Right renal pelvis (tissue), 4 donors: Measurements from ENCODE around the gene FAM76A. TPM values are rescaled to one million over a fixed set of nuclear protein-coding genes. Genes with fewer than 3 reads are reported as not detected.
"Not testable (repeated sequence)": the region's sequence is repeated elsewhere in the genome, so short reads cannot be mapped to it uniquely, and the experiment has no call there.

Experiments
- DNase-seq, 4 donors: peaks; one replicate each; pipeline ENCODE4 v3.0.0-alpha.2; 2013; ENCODE audit warnings: low read depth in 4 of 4, low spot score in 3 of 4, missing footprints in 1 of 4
- polyA plus RNA-seq, 4 donors: library from polyadenylated mRNA; unstranded; fragments of 120-200 nt; gene quantifications; one replicate each; pipeline ENCODE4 v1.2.1, GENCODE V29; 2013; ENCODE audit not compliant: insufficient read length in 4 of 4

The FAM76A gene
- 10 to 100 TPM; 11.4 to 14.7 (median 13.7) TPM for polyA plus RNA-seq

DNA sequence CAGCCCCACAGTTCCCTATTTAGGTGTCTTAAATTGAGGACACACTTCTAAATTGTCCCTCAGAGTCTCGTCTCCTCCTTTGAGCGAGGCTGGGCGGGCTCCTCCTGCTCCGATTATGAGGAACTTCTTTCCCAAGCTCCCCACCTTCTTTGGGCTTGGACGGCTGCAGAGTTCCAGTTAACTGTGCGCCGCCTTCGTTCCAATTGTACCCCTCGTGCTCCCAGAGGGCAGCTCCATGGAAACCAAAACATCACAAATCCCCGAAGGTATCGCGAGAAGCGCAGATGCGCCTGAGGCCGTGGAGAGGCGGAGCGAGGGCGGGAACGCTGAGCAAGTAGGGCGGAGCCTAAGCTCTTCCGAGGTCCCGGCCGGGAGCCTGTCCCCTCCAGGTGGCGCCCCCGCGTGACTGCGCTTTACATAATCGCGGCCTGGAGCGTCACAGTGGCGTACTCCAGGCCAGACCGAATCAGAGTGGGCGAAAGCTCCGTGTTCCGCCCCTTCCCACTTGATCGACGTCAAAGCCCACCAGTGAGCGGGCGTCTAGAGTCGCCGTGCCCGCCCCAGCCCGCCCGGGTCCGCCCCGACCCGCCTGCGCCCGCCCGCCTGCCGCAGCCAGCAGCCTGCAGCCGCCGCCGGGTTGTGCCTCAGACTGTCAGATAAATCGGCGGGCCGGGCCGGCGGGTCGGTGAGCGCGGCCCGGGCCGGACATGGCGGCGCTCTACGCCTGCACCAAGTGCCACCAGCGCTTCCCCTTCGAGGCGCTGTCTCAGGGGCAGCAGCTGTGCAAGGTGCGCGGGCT, at the start of gene FAM76A:
Gene FAM76A (plus strand): TSS at position 588 of the 799 bp plus-strand sequence. CDS start 120 bp downstream, at position 708.
- DNase-seq, result peak; percentile 99 to 100 (median 99)

DNA sequence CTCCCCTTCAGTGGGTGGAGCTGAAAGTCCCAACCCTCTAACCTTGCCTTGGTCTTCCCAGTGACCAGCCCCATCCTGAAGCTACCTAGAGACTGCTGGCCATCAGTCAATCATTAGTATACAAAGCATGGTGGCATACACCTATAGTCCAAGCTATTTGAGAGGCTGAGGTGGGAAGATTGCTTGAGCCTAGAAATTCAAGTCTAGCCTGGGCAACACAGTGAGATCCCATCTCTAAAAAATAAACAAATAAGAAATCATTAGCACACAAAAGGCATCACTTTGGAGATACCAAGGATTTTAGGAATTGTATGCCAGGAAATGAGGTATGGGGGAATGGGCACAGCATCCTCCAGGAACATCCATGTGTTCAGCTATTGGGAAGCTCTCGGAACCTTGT, 49.4 kb upstream of the FAM76A start:
- no peak for DNase-seq

DNA sequence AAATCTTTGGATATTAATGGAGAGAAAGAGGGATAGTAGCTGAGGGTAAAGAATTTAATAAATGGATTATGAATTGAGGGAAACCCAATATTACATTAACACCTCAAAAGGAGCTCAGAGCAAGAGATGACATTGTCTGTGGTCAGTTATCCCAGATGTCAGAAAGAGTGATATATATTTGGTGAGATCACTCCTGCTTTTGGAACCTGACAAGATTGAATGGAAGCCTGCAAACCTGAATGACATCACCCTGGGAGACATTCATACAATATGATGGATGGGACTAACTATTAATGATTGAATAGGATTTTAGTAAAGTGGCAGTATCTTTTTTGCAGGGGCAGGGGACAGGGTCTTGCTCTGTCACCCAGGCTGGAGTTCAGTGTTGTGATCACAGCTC, 47.0 kb upstream of the FAM76A start:
- DNase-seq, result no peak

DNA sequence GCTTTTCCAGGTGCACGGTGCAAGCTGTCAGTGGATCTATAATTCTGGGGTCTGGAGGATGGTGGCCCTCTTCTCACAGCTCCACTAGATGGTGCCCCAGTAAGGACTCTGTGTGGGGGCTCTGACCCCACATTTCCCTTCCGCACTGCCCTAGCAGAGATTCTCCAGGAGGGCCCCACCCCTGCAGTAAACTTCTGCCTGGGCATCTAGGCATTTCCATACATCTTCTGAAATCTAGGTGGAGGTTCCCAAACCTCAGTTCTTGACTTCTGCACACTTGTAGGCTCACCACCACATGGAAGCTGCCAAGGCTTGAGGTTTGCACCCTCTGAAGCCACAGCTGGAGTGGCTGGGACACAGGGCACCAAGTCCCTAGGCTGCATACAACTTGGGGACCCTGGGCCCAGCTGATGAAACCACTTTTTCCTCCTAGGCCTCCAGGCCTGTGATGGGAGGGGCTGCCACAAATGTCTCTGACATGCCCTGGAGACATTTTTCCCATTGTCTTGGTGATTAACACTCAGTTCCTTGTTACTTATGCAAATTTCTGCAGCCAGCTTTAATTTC, 45.5 kb upstream of the FAM76A start:
- not testable (repeated sequence) for DNase-seq

DNA sequence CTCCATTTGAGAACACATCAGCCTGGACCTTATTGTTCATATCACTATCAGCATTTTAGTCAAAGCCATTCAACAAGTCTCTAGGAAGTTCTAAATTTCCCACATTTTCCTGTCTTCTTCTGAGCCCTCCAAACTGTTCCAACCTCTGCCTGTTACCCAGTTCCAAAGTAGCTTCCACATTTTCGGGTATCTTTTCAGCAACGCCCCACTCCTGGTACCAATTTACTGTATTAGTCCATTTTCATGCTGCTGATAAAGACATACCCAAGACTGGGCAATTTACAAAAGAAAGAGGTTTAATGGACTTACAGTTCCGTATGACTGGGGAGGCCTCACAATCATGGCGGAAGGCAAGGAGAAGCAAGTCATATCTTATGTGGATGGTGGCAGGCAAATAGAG, 44.2 kb upstream of the FAM76A start:
- DNase-seq, result not testable (repeated sequence)

DNA sequence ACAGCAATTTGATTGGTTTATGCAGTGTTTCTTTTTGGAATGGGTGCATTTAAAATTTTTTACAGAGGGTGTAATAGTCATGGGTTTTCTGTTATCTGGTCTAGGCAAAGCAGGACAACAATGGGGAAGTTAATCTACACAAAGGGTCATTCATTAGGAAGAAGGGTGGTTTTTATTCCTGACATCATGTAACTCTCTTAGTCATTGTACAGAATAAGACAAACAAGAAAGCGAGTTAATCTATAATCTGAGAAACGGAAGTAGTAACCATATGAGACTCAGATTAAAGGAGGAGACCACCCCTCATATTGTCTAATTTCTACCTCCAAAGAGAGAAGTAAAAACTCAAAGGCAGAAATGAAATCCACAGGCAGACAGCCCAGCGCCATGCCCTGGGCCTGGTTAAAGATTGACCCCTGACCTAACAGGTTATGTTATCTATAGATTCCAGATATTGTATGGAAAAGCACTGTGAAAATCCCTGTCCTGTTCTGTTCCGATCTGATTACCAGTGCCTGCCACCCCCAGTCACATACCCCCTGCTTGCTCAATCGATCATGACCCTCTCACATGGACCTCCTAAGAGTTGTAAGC, 43.3 kb upstream of the FAM76A start:
- DNase-seq, result no peak

DNA sequence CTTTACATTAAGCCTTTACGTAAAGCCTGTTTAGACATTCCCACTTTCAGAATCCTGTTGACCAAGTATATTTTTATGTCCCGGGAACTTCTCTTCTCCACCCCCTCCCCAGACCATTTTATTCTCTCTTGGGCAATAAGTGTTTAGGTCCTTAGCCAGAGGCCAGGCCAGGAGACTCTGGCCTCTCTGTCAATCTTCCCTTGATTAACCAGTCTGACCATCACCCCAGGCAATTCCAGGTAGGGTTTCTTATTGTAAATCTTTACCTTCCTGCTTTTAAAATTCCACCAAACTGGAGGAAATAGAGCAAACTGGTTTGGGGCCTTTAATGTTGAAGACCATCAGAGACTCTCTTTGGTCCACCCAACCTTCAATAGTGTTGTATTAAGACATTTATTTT, 41.6 kb upstream of the FAM76A start:
- DNase-seq, result no peak

DNA sequence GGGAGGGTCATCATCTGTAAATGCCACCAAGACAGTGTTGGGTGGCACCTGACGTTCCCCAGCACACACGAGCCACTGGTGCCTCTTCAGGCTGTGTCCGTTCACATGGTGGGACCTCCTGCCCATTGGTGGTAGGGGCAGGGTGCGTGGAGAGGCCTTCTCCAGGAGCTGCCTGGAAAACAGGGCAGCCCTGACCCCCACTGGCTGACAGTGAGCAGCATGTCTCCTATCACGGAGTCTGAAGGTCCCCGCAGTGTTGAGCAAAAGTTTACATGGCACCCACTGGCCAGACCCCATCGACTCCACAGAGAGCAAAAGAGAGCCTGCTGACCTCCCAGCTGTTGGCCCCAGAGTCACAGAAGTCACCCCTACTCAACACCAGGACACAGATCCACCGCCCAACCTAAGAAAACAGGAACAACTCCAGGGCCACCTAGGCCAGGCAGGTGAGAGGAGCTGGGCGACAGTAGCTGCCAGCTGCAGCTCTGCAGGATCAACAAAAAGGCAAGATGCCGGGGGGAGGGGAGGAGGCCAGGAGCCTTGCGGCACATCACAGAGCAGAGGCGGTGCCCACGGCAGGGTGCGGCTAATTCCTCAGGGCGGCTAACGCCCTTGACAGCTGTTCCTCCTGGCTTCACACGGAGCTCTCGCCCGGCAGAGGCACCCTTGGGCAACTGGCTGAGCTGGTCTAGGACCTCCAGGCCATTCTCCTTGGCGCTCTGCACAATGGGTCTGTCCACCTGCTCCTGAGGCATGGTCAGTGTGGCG, 39.4 kb upstream of the FAM76A start:
- DNase-seq, result no peak

DNA sequence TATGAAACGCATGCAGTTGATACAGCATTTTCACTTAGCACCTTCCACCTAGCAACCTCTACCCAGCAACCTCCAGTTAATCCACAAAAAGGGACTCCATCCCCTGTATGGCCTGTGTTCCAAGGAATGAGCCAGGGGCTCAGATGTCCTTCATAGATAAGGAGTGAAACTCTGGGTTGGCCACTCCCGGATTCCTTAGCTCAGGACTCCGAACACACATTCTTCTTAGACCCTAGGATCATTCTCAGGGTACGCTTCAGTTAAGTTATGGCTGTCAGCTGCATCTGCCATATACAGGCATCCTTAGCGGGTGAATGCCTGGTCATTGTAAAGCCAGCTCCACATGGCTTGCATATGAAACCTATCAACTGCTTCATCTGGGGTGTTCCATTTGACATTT, 37.9 kb upstream of the FAM76A start:
- no peak for DNase-seq

DNA sequence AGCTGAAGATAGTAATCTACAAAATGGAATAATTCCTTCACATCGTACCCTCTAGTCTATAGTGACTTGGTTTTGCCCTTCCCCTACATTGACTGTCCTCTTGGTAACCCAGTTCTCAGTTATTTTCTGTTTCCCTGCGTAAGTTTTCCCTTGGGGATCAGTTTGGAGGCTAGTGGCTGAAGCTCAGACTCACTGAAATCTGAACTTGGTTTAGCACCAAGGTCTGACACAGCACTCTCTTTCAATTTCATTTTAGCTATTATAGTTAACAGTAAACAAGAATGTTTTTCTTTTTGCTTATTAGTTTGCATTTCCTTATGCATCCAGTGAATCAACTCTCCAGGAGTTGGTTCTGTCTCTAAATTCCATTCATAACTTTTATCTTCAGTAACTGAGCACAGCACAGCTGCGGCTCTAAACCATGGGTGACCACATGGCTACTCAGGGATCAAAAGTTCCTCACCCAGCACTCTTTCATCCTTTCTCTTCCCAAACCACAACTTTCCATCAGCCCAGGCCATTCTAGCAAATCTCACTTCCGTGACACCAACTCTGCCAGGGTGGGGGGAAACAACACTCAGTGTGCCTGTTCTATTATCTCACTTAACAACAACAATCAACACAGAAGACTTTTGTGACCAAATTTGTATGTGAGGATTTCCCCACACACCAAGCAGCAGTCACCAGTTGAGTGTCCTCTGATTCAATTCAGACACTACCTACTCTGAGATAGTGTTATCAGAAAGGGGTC, 36.2 kb upstream of the FAM76A start:
- no peak for DNase-seq

DNA sequence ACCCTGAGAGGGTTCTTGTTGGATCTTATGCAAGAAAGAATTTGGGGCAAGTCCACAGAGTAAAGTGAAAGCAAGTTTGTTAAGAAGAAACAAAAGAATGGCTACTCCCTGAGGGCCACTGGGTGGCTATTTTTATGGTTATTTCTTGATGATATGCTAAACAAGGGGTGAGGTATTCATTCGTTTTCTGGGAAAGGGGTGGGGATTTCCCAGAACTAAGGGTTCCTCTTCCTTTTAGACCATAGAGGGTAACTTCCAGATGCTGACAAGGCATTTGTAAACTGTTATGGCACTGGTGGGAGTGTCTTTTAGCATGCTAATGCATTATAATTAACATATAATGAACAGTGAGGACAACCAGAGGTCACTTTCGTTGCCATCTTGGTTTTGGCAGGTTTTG, 35.6 kb upstream of the FAM76A start:
- no peak for DNase-seq

DNA sequence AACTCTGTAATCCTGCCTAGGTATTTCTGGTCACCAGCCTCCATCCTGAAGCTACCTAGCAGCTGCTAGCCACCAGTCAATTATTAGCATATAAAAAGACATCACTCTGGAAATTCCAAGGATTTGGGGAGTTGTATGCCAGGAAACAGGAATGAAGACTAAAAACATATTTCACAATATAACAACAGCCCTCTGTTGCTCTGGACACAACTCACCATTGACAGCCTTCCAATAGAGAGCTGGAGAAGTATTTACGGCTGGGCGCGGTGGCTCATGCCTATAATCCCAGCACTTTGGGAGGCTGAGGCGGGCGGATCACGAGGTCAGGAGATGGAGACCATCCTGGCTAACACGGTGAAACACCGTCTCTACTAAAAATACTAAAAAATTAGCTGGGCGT, 28.9 kb upstream of the FAM76A start:
- DNase-seq, result not testable (repeated sequence)

DNA sequence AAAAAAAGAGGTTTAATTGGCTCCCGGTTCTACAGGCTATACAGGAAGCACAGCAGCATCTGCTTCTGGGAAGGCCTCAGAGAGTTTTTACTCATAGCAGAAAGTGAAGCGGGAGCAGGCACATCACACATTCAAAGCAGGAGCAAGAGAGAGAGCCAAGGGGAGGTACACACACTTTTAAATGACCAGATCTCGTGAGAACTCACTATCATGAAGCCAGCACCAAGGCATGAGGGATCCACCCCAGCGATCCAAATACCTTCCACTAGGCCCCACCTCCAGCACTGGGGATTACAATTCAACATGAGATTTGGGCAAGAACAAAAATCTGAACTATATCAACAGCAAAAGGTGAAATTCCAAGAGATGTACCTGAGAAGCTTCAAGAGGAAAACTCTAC, 20.8 kb upstream of the FAM76A start:
- DNase-seq, result no peak

DNA sequence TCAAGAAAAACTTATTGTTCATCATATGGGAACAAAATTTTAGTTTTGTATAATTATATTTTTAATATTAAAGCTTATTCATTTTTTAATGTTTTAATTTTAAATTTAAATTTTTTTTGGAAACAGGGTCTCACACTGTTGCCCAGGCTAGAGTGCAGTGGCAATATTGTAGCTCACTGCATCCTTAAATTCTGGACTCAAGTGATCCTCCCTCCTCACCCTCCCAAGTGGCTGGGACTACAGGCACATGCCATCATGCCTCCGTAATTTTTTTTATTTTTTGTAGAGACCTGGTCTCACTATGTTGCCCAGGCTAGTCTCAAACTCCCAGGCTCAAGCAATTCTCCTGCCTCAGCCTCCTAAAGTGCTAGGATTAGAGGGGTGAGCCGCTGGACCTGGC, 20.2 kb upstream of the FAM76A start:
- DNase-seq, result no peak

DNA sequence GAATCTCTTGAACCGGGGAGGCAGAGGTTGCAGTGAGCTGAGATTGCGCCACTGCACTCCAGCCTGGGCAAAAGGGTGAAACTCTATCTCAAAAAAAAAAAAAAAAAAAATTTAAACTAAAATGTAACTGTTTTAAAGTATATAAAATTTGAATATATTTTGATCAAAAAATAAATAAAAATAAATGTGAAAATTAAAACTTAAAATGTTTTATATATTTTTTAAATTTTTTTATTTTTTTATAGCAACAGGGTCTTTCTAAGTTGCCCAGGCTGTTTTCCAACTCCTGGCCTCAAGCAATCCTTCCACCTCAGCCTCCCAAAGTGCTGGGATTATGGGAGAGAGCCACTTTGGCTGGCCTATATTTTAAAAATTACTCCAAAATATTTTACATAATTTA, 15.2 kb upstream of the FAM76A start:
- no peak for DNase-seq

DNA sequence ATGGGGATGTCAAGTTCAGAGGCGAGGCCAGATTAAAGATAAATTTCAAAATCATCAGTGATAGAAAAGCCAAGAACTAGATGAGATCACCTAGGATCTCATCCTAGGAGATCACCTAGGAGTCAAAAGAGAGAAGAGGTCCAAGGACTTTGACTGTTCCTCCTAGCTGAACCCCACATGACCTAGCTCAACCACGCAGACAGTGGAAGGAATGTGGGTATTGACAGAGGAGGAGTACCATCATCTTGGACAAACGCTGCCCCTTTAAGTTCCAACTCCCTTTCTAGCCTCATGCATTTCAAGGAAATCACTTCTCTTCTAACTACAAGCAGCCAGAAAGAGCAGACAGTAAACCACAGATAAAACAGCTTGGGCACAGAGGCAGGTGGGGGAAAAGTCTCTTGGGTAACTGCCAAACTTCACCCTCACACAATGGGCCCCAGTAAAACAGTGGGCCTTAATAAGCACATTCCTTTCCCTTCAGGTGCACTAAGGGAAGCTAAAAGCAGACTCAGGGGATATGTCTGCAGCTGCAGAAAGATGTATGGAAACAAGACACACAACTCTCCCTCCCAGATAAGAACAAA, 12.5 kb upstream of the FAM76A start:
- DNase-seq, result no peak

DNA sequence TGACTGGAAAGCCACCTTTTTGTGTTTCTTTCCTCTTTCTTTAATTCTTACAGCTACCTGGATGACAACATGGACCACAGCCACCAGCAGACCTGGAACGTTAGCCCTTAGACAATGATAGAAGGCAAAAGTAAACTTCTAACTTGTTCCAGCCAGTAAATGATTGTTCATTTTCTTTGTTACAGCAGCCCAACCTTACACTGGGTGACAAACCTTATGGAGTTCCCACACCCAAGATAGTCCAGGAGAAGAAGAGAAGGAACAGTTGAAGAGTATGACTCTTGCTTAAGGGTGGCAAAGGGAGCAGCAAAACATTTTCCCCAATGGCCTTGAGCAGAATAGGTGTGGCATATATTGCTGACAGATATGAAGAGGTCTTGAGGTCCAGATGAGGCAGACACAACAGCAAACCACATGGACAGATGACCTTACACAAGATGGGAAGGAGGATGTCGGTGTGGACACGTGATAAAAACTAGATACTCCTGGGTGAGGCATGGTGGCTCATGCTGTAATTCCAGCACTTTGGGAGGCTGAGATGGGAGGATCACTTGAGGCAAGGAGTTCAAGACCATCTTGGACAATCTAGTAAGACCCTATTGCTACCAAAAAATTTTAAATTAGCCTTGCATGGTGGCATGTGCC, 11.8 kb upstream of the FAM76A start:
- DNase-seq, result no peak

DNA sequence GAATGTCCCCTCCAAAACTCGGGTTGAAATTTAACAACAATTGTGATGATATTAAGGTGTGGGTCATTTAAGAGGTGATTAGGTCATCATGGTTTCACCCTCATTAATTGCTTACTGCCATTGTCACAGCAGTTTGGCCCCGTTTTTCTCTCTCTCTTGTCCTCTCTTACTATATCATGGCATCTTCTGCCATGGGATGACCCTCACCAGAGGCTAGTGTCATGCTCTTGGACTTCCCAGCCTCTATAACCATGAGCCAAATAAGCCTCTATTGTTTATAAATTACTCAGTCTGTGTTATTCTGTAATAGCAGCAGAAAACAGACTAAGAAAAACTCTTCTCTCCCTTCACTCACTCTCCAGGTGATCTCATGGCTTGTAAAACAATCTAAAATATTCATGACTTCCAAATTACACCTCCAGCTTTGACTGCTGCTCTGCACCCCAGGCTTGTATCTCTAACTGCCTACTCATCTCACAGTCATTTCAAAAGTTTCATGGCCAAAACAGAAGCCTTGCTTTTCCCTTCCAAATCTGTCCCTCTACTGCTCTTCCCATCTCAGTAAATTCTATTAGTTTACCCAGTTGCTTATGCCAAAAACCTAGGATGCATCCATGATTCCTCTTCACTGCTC, 9.4 kb upstream of the FAM76A start:
- no peak for DNase-seq
